GM19328 (cell line): ENCODE measurements around the gene LACRT.
A peak's percentile ranks its signal among the peaks of the same experiment; 100 is the strongest.

Experiments
- ATAC-seq: cut with Tn5 transposase; IDR thresholded peaks from one replicate; pipeline ENCODE4 v1.9.1; 2021; ENCODE audit warnings: mild to moderate bottlenecking, moderate library complexity; ENCODE audit not compliant: unreplicated experiment

Gene LACRT

DNA sequence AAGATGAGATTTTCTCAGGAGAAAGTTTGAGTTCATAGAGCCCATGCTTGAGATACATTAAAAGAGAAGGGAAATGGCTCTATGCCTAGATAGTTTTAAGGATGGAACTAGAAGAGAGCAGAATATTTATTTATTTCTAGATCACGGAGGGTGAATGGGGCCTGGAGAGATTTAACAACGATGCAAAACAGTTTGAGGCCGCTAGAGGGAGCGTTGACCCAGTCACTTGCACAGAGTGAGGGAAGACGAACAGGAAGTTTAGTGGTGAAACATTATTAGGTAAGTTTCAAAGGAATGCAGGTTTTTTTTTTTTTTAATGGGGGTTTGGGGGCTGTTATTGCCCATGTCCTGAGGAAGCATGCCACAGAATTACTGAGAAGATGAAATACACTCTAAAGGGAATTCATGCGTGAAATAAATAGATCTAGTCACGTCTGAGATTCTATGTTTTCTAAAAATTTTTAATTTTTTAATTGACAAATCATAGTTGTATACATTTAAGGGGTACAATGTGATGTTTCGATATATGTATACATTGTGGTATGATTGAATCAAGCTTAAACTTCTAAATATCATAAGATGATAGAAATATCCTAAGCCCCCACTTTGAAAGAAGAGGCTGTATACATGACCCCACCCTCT lies 31.4 kb downstream of the LACRT start:
- peak; percentile 89 for ATAC-seq

DNA sequence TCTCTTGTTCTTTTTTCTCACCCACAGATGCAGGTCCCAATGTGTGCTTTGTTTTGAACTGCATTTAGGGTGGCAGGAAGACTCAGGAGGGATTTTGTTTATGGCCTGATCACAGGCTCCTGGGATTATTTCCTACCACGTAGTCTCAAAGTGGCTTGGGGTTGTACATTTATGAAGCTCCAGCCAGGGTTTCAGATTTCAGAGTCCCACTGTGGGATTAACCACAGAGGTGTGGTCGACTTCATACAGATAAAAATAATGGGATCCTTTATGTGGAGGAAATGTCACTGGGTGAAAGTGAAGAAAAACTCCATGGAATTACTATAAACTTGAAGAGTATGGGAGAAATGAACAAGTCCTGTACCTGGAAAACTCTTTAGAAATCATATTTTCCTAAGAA lies 32.0 kb downstream of the LACRT start:
- ATAC-seq, result no peak

DNA sequence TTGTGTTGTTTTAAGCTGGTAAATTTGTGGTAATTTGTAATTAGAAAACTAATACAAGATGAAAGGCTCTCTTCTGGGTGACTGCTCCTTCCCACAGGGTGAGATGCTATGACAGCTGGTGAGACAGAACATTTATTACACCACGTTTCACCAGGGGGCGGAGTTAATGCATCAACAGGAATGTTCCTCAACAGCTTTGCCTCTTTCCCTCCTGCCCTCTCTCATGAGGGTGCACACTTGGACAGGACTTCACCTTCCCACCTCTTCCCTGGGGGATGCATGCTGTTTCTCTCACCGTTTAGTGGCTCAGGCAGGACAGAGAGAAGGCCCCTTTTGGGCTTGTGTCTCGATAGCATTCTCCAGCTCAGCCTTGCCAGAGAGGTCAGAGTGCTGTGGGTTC lies 32.9 kb downstream of the LACRT start:
- no peak for ATAC-seq

DNA sequence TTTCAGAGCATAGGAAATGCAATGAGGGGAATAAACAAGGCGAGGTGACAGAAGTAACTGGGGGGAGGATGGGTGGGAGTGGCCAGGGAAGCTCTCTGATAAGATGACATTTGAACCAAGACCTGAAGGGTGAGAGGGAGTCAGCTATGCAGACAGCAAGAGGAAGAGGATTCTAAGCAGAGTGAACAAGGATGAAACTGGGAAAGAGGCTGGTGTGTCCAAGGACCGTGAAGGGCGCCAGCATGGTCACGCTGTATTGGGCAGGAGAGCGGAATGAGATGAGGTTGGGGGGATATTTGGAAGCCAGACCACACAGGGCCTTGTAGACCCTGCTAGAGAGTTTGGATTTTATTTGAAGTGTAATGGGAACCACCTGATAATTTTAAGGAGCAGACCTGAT lies 35.7 kb downstream of the LACRT start:
- ATAC-seq, result no peak

DNA sequence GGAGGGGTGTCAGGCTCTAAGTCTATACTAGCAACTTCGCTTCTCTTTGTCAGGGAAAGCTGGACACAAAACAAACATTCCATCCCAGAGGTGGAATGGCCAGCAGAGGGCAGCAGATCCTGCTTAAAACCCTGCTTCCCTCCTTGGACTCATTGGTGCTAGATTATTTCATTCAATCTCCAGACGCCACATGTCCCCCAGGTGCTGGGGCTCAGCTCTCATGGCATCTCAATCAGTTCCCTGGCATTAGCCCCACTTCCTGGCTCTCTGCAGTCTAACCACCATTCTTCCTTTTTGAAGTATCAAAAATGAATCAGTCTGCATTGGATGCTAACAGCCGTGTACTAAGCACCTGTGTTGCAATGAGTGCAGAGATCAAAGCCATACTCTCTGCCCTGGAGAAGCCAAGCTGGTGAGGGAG lies 38.2 kb downstream of the LACRT start:
- ATAC-seq, result no peak

DNA sequence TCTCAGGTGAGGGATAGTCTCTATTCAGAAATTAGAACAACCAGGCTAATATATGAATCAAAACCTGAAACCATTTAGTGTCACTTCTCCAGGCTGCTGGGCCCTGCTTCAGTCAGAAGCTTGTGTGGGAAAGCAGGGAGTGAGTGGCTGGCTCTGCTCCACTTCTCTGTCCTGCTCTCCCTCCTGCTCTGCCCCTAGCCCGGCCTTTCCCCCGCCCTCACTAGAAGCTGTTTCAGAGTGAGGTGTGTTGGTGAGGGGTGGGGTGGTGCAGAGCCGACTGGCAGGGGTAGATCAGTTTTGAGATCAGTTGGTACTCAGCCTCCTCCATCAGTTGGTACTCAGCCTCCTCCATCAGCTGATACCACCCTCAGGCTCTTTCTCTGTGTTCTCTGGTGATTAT lies 39.2 kb downstream of the LACRT start:
- ATAC-seq, result no peak

DNA sequence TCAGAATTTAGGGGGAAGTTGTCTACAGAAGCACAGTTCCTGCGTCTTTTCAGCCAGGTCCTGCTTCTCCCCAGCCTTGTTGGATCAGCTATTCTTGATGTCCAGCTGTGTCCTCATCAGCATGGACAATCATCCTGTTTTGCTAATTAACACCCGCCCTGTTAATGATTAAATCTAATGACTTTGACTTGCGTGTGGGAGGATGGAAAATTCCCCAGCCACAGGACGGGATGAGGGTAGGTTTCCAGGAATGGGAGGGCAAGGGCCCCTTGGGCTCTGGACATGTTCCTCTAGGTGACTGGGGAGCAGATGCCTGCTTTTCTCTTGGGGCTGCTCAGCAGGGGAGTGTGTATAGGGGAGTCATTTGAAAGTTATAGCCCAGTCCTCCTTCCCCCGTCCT lies 41.0 kb downstream of the LACRT start:
- ATAC-seq, result no peak

DNA sequence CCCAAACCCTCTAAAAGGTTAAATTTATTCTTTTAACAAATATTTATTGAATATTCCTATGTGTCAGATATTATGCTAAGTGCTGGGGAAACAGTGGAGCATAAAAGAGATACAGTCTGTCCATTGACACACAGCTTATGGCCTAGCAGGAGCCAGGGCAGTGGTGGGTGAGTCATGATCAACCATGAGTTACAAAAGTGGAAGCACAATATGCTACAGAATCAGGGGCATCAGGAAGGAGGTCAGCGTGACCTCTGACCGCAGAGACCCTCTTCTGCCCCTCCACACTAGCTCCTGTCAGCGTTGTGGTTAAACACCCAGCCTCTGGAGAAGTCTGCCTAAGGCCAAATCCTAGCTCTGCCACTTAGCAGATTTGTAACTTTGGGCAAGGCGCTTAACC lies 41.6 kb downstream of the LACRT start:
- no peak for ATAC-seq

DNA sequence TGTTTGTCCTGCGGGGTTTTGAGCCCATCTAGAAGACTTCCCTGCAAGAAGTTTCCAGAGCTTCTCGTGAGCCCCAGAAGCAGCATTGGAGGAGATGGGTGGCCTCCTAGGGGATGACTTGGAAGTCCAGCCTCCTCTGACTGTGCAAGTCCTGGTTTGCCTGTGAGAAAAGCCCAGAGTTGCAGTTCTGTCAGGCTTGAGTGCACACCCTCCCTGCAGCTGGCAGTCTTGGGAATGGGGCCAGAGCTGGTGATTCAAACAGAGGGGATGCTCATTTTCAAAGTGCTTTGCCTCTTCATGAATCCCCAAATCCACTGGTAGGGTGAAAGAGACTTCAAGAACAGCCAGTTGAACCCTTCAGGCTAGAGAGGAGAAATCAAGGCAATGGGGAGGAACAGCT lies 42.4 kb downstream of the LACRT start:
- ATAC-seq, result no peak

DNA sequence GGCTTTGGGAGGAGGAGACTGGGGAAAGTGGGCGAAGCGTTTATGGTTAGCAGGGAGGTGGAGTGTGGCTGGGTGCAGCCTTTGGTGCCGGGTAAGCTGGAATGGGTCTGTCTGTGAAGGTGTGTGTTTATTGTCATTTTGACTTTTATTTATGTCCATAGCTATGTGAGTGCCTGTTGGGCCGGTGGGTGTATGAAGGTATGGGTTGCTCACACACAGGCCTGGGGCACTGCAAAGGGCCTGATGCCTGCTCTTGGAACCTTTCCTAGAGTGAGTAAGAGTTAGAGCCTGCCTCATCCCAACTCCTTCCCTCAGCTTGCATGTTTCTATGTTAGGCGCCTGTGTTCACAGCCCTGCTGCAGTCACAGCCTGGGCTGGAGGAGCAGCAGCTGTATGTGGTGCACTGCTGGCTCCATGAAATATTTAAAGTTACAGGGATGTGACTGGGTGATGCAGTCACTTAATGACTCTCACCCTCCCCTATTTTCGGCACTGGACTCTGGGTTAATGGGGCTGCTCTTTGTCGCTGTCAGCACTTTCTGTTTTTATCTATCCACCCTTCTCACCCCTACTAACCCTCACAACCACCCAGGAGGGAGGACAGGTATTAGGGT lies 43.6 kb downstream of the LACRT start:
- no peak for ATAC-seq

DNA sequence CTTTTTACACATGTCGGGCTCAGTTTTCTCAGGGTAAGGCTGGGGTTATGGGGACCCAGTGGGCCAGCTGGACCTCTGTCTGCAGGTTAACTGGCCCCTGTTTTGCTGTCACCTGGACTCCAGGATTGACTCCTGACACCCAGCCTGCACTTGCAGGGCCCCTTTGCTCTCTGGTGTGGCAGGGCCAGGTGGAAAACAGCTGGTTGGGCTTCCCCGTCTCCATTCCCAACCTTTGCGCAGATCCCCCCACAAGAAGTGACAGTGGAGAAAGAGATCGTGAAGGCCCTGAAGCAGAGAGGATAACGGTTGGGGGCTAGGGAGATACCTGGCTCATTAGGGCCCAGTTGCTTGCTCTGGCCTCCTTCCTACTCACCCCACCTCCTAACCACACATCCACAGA lies 44.7 kb downstream of the LACRT start:
- no peak for ATAC-seq

DNA sequence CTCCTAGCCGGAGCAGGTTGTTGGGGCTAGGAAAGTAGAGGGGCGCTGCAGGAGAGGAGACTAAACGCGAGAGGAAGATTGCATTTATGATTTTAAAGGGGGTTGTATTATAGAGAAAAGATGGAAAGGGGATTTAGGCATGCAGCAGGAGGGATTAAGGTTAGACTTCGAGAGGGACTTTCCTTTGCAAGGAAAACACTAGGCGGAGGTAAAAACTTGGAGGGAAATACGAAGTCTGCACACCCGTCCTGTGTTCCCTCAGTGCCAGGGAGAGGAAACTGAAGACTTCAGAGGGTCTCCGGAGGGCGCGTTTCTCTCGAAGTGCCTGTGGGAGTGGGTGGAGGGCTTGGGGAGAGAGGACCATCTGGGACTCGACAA lies 45.8 kb downstream of the LACRT start:
- ATAC-seq, result no peak

DNA sequence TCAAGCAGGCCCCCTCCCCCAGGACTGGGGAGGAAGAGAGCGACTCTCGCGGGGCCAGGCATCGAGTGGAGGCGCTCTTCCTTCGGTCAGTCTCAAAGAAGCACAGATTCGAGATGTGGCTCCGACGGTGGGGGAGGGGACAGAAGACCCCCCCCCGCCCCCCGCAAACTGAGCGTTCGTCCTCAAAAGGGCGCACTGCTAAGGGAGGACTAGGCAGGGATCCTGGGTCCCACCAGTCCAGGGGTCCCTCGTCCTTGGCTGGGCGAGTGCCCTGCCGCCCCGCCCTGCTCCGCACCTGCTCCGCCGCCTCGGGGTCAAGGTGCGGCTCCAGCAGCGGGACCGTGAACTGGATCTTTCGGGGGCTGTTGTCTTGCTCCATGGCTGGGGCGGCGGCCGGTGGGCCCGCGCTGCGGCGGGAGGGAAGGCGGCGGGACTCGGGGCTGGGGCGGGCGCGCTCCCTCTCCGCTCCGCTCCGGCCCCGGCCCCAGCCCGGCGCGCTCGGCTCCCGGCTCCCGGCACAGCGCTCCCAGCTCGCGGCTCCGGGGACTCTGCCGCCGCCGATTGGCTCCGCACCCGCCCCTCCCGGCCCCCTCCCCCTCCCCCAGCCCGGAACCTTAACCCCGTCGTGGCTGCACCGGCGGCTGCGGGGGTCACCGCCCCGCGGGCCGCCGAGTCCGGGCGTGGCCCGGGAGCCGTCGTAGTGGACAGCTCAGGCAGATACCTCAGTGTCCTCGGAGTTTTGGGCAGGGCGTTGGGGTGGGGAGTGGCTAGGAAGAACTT lies 46.4 kb downstream of the LACRT start, which contains the start of gene PPP1R1A:
TSS of gene PPP1R1A (minus strand) at position 550 of the 780 bp plus-strand sequence. CDS start at position 379, 171 bp downstream.
- no peak for ATAC-seq

DNA sequence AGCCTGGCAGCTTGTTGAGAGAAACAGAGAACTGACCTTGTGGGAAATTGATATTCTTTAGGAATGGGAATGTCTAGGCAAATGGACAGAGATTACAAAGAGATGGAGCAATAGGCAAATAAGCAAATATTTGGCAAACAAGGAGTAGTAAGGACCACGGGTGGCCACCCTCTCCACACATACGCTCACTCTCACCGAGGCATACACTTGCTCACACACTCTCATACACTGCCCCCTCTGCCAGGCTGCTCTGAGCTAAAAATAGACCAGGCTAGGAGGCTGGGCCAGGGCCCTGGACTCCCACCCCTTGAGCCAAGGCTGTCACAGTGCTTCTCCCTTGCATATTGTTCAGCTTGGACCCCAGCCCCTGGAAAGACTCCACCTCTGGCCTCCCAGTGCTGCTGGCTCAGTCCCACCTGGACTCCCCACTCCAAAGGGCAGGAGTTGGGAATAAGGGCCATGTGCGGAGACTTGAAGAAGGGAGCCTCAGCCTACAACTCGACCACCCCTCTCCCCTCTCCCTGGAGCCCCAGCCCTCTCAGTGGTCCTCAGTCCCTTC lies 47.3 kb downstream of the LACRT start:
- no peak for ATAC-seq

DNA sequence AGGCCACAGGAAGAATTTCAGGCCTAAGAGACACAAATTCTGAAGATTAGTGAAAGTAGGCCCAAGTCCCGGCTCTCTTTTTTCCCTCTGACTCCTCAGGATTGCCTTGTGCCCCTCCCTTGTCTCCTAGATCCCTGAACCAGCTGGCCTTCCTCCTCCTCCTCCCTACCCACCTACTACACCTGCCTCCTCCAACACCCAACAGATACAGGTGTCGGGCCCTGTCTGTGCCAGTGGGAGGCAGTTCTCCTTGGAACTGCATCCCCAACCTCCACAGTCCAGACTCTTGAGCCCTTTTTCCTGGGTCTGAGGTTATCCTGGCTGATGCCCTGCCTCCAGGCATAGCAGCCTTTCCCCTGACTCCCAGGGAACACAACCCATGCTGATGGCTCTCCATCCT lies 48.1 kb downstream of the LACRT start:
- no peak for ATAC-seq

DNA sequence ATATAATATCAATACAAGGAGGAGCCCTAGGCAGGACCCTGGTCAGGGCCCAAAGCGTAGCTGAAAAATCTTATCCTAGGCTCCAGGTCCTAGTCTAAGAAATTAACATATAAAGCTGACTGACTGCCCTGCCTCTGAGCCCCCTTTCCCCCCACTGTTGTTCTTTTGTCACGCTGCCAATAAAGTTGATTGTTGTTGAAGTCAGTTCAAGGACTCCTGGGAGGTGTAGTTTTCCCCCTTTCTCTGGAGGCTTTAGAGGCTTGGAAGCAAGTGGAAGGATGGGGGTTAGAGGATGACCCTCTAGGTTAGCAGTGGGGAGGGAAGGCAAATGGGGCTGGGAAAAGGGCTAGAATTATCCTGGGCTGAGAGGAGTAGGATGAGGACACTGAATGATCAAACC lies 49.5 kb downstream of the LACRT start:
- ATAC-seq, result no peak

DNA sequence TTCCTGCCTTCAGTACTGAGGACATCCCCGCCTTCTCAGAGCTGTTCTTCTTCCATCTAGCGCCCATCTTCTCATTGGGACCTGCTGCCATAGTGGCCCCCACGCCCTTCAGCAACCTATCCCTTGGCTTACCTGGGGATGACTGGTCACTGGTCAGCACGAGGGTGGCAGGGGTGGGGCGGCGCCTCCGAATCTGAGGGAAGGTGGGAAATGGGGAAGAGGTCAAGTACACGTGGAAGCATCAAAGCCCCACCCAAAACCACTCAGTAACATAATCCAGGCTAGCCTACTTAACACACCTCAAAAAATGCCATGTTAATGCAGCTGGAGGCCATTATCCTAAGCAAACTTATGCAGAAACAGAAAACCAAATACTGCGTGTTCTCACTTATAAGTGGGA lies 50.6 kb downstream of the LACRT start:
- ATAC-seq, result no peak

DNA sequence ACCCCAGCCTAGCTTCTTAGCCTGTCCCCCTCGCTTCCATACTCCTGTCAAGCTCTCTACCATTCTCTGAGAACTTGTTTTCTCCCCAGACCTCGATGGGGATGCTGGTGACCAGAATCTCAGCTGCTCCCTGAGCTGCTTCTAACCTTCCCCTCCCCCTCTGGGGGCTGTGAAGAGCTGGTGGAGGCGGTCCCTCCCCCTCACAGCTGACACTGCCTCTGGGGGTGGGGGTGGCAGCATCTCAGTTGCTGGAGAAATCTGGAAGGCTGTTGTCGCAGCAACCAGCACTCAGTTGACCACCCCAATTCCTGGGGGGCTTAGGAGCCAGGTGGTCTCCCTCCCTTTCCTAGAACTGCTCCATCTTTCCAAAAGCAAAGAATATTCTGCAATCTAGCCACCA lies 51.0 kb downstream of the LACRT start:
- no peak for ATAC-seq

DNA sequence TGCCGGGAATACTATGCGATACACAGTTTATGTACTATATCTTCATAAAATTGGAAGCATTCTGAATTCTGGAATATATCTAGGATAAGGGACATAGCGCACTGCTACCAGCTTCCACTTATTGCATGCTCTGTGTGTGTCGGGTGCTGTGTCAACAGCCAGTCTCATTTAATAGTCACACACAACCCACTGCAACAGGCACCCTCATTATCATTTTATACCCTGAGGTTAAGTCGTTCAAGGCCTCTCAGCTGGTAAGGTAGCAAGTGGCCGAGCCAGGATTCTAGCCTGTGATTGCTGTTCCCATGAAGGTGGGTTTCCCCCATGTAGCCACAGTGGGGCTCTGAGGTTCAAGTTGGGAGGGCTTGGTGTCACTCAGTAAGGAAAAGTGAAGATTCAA lies 53.3 kb downstream of the LACRT start:
- no peak for ATAC-seq
